Esophagus muscularis mucosa (tissue), 4 donors: Measurements from ENCODE around the gene ARHGEF18. TPM values are rescaled to one million over a fixed set of nuclear protein-coding genes. Genes with fewer than 3 reads are reported as not detected.
A peak's percentile ranks its signal among the peaks of the same experiment; 100 is the strongest.
"Not testable (repeated sequence)": the region's sequence is repeated elsewhere in the genome, so short reads cannot be mapped to it uniquely, and the experiment has no call there.

Experiments
- DNase-seq: peaks from one replicate; pipeline ENCODE4 v3.0.0-alpha.2; 2017; ENCODE audit errors: extremely low spot score
- H3K27ac ChIP-seq, 4 donors: fragments of 200-600 bp; sonication (generic); replicated peaks in 1 of 4; 1 replicate in 3 of 4; 2 replicates in 1 of 4; pipeline ENCODE4 v1.5.1; 2016 to 2019; ENCODE audit warnings: mild to moderate bottlenecking in 1 of 4
- H3K27me3 ChIP-seq, 4 donors: fragments of 200-600 bp; sonication (generic); one replicate each; pipeline versions ENCODE4 v1.5.1 to v1.6.0; 2016 to 2019
- H3K36me3 ChIP-seq, 4 donors: fragments of 200-600 bp; sonication (generic); one replicate each; pipeline ENCODE4 v1.5.1; 2016 to 2019
- H3K4me1 ChIP-seq, 4 donors: fragments of 200-600 bp; sonication (generic); one replicate each; pipeline ENCODE4 v1.5.1; 2016 to 2019
- H3K4me3 ChIP-seq, 4 donors: fragments of 200-600 bp; sonication (generic); 1 replicate in 2 of 4; 2 replicates in 2 of 4; pipeline ENCODE4 v1.5.1; 2016 to 2019; ENCODE audit warnings: mild to moderate bottlenecking in 4 of 4, moderate library complexity in 1 of 4
- H3K9me3 ChIP-seq, 4 donors: fragments of 200-600 bp; sonication (generic); 1 replicate in 3 of 4; 2 replicates in 1 of 4; pipeline ENCODE4 v1.5.1; 2016 to 2019
- CTCF ChIP-seq, 3 experiments: fragments of 200-600 bp in 2 of 3; fragments of 450-650 bp in 1 of 3; sonication (generic) in 2 of 3; IDR thresholded peaks; one replicate each; pipeline ENCODE4 v1.5.1; 2017 to 2019; ENCODE audit warnings: antibody characterized with exemption in 3 of 3, mild to moderate bottlenecking in 2 of 3, moderate library complexity in 1 of 3
- EP300 ChIP-seq: sonication (generic); formaldehyde crosslinking; IDR thresholded peaks from one replicate; pipeline ENCODE4 v1.6.1; 2017; ENCODE audit warnings: antibody characterized with exemption
- POLR2A ChIP-seq: fragments of 450-650 bp; IDR thresholded peaks from one replicate; pipeline ENCODE4 v1.6.1; 2017; ENCODE audit warnings: antibody characterized with exemption, moderate library complexity, mild to moderate bottlenecking, low read depth
- POLR2AphosphoS5 ChIP-seq, 2 donors: sonication (generic); formaldehyde crosslinking; IDR thresholded peaks; one replicate each; pipeline ENCODE4 v1.6.1; 2017; ENCODE audit warnings: antibody characterized with exemption in 2 of 2
- WGBS: methylation state at CpG from one replicate; pipeline ENCODE4 v1.1.5; 2018; 5-methylcytosine and 5-hydroxymethylcytosine counted together
- intact Hi-C: fragments of 100-400 bp; cut with DNase I; formaldehyde crosslinking; loops from one replicate; pipeline ENCODE4 v1.15.1; 2023
- total RNA-seq, 4 donors: library from RNA; depleted of rRNA; stranded (reverse); fragments of >200 nt; gene quantifications; one replicate each; pipeline versions ENCODE4 v1.1.0 to v1.2.1, GENCODE V29; 2016

The ARHGEF18 gene
- total RNA-seq, 4 donors from 2014 or later: 25.0 to 40.3 (median 29.4) TPM

GRCh38 chr19:7363225-7363624 is 14.5 kb downstream of the ARHGEF18 start:
- H3K36me3 ChIP-seq: no peaks in the 10 kb centered on the region
- no peak for DNase-seq
- no peak overlapping the region for H3K4me3 ChIP-seq
- TF ChIP-seq POLR2A: no peak
- TF ChIP-seq EP300: no peak
- 87% methylated on average over 2 of the region's 2 CpGs for WGBS
- peaks cover 0 to 5% (median 3%) of the 10 kb centered on the region in 4 donors for H3K4me1 ChIP-seq
- no peak overlapping the region for H3K27ac ChIP-seq
- intact Hi-C loops: no loop called here
- no peaks in the 10 kb centered on the region for H3K9me3 ChIP-seq
- H3K27me3 ChIP-seq: no peaks in the 10 kb centered on the region

GRCh38 chr19:7366701-7367420 is 18.1 kb downstream of the ARHGEF18 start:
- Histone ChIP-seq H3K9me3 (no peaks in the 10 kb centered on the region), H3K27ac (peak overlapping the region in 3 of 4 donors; percentile 7 to 70 (median 40)), H3K36me3 (no peaks in the 10 kb centered on the region), H3K4me3 (no peak overlapping the region), H3K27me3 (no peaks in the 10 kb centered on the region), H3K4me1 (peaks cover 0 to 37% (median 27%) of the 10 kb centered on the region in 4 donors)
- intact Hi-C loops: no loop called here
- WGBS: 77% methylated on average over 10 of the region's 10 CpGs
- TF ChIP-seq CTCF (IDR thresholded peaks at IDR 0.05): peak; percentile 27 to 38 (median 29)
- TF ChIP-seq EP300: no peak
- no peak for DNase-seq

GRCh38 chr19:7368456-7368855 is 19.7 kb downstream of the ARHGEF18 start:
- intact Hi-C loops: no loop called here
- peak overlapping the region in 1 of 4 donors; percentile 12 for H3K4me3 ChIP-seq
- 36% methylated on average over 4 of the region's 4 CpGs for WGBS

GRCh38 chr19:7368866-7369265 is 20.1 kb downstream of the ARHGEF18 start:
- peak in 1 of 2 donors; percentile 20 for TF ChIP-seq POLR2AphosphoS5 (IDR thresholded peaks at IDR 0.05)
- H3K9me3 ChIP-seq, H3K36me3 ChIP-seq, DNase-seq, intact Hi-C loops, H3K27me3 ChIP-seq: not testable (repeated sequence)
- H3K4me3 ChIP-seq: peak overlapping the region in 1 of 4 donors; percentile 12
- peaks cover 0 to 52% (median 37%) of the 10 kb centered on the region in 4 donors for H3K4me1 ChIP-seq
- 43% methylated on average over 13 of the region's 13 CpGs for WGBS
- H3K27ac ChIP-seq: peak overlapping the region; percentile 67 to 89 (median 80)

More at GRCh38 chr19:7368456-7368855, 19.7 kb downstream of the ARHGEF18 start:
- H3K36me3 ChIP-seq: no peaks in the 10 kb centered on the region
- peaks cover 0 to 52% (median 37%) of the 10 kb centered on the region in 4 donors for H3K4me1 ChIP-seq
- DNase-seq: no peak
- H3K27me3 ChIP-seq: no peaks in the 10 kb centered on the region
- no peaks in the 10 kb centered on the region for H3K9me3 ChIP-seq
- peak overlapping the region; percentile 67 to 89 (median 80) for H3K27ac ChIP-seq
- TF ChIP-seq CTCF (IDR thresholded peaks at IDR 0.05) (no peak), POLR2AphosphoS5 (IDR thresholded peaks at IDR 0.05) (peak; percentile 66 to 83), EP300 (peak; percentile 43), POLR2A (no peak)

GRCh38 chr19:7370546-7370945 is 21.8 kb downstream of the ARHGEF18 start:
- no peaks in the 10 kb centered on the region for H3K27me3 ChIP-seq
- H3K9me3 ChIP-seq: no peaks in the 10 kb centered on the region
- peaks cover 0 to 52% (median 37%) of the 10 kb centered on the region in 4 donors for H3K4me1 ChIP-seq
- intact Hi-C loops: no loop called here
- H3K4me3 ChIP-seq: no peak overlapping the region
- peaks cover 0 to 2% (median 0%) of the 10 kb centered on the region in 4 donors for H3K36me3 ChIP-seq
- 46% methylated on average over 10 of the region's 10 CpGs for WGBS
- H3K27ac ChIP-seq: peak overlapping the region; percentile 34 to 89 (median 74)
- TF ChIP-seq CTCF (IDR thresholded peaks at IDR 0.05) (no peak), POLR2AphosphoS5 (IDR thresholded peaks at IDR 0.05) (peak; percentile 36 to 77)
- DNase-seq: no peak
